HG02840 (cell line): ENCODE measurements around the gene PKMYT1.

ENCODE experiments used
- ATAC-seq: cut with Tn5 transposase; IDR thresholded peaks from one replicate; pipeline ENCODE4 v1.9.1; 2021; ENCODE audit warnings: mild to moderate bottlenecking, moderate library complexity, moderate number of reproducible peaks; ENCODE audit not compliant: unreplicated experiment, low FRiP score

PKMYT1 gene

DNA sequence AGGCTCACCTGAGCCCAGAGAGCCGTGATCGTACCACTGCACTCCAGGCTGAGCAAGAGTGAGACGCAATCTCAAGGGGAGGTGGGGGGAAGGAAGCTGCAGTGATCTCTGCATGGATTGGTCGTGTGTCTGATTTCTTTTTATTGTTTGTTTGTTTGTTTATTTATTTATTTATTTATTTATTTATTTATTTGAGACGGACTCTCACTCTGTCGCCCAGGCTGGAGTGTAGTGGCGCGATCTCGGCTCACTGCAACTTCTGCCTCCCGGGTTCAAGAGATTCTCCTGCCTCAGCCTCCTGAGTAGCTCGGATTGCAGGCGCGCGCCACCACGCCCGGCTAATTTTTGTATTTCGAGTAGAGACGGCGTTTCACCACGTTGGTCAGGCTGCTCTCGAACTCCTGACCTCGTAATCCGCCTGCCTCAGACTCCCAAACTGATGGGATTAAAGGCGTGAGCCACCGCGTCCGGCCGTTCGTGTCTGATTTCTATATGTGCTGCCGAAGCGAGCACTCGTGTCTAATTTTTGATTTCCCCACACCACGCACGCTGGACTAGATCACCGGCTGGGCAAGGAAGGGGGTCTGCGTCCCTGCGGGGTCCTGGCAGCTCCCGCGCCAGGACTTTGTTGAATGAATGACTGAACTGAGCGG is 39.5 kb upstream of the PKMYT1 start:
- ATAC-seq: no peak

GRCh38 chr16:3017794-3018506 is 37.7 kb upstream of the PKMYT1 start, which contains the start of gene CLDN6:
Gene CLDN6 (minus strand): TSS chr16:3018183. CDS start chr16:3016021, 2,162 bp downstream.
- ATAC-seq: no peak

DNA sequence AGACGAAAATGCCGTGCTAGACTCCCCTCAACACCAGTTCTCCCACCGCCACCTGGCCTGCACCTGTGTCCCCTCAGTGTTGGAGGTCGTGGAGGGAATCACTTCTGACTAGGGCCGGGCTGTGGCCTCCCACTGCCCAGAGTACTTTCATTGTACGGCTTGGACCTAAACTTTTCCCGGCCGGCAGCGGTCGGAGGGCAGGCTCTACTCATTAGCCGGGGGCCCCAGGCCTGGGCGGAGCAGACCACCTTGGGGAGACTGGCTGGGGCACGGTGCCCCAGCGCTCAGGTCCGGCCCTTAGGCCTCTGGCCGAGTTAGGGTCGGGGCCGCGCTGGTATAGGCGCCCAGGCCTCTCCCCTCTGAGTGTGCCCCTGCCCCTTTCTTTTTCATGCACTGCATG is 37.1 kb upstream of the PKMYT1 start:
- no peak for ATAC-seq

- no peak for ATAC-seq
Observed at GRCh38 chr16:3015865-3016521, 35.7 kb upstream of the PKMYT1 start.

GRCh38 chr16:3014971-3015370 is 34.7 kb upstream of the PKMYT1 start:
- ATAC-seq: no peak

- ATAC-seq: no peak
Observed at GRCh38 chr16:3013998-3014690, 33.9 kb upstream of the PKMYT1 start.

GRCh38 chr16:3013491-3013951 is 33.3 kb upstream of the PKMYT1 start:
- no peak for ATAC-seq

DNA sequence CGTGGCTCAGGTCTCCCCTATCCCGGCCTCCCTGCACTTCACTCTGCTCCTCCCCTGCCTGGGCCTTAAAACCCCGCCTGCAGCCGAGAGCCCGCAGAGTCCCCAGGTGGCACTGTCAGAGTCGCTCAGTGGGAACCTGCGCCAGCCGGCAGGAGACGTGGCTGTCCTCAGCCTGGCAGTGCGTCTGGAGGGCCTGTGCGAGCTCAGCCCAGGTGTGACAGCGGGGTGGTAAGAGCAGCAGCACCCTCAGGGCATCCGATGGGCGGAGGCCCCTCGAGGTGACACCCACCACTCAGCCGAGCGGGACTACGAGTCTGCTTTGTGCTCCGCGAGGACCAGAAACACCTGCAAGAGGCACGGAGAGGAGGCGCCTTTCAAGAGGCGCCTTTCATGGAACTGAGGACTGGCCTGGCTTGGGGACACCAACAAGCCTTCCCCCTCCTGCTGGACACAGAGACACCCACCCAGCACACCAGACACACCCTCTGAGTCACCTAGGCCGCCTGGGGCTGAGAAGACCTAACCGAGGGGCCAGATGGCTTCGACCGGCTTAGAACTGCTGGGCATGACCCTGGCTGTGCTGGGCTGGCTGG is 32.7 kb upstream of the PKMYT1 start, which contains the start of gene CLDN9:
CLDN9 (plus strand) TSS at position 96 of the 593 bp plus-strand sequence; CDS start at position 536, 440 bp downstream.
- no peak for ATAC-seq

GRCh38 chr16:3012246-3012645 is 32.0 kb upstream of the PKMYT1 start:
- ATAC-seq: no peak

DNA sequence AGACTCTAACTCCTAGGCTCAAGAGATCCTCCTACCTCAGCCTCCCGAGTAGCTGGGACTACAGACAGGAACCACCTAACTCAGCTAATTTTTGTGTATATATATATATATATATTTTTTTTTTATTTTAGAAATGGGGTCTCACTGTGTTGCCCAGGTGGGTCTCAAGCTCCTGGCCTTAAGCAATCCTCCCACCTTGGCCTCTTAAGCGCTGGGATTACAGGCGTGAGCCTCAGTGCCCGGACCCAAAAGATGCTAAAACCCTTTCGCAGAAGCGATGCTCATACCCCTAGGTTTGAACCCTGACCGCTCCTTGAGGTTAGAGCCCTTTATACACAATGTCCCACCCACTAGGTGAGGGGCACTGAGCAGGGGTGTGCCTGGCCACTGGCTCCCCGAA is 30.3 kb upstream of the PKMYT1 start:
- no peak for ATAC-seq

GRCh38 chr16:3009568-3010390 is 29.5 kb upstream of the PKMYT1 start:
- no peak for ATAC-seq

DNA sequence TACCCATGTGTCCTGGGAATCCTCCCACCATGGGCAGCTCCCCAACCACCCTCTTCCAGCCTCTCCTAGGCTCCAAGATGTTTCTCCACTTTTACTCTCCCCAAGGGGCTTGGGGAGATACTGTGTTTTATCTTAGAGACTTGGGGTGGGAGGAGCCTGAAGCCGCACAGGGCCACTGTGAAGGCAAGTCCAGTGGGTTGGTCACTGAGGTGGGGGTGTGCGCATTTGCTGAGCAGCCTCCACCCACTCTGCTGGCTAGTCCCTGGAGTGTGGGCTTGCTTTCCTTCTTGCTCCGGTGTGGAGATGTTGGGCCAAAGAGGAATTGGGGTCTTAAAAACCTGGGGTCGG is 28.4 kb upstream of the PKMYT1 start:
- ATAC-seq: no peak

GRCh38 chr16:3007957-3008689 is 27.9 kb upstream of the PKMYT1 start:
- no peak for ATAC-seq

GRCh38 chr16:3007059-3007956 is 27.1 kb upstream of the PKMYT1 start:
- no peak for ATAC-seq

DNA sequence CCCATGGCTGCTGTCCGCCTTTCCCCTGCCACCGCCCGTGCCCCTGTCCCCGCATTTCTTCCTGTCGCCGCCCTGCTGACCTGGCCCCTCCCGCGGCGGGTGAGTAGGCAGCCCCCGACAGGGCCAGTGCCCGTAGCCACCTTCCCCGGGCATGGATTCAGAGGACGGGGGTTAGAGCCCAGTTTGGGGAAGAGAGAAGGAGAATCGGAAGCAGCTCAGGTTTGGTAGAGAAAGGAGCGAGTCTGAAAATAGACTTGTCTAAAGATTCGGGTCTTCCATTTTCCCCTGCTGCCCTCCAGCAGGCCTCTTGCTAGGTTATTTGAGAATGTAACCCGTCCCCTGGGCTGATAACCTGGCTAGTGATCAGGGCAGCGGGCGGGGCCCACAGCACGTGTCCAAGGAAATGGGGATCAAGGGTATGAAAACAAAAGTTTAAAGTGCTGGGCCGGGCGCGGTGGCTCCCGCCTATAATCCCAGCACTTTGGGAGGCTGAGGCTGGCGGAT is 24.6 kb upstream of the PKMYT1 start:
- no peak for ATAC-seq

DNA sequence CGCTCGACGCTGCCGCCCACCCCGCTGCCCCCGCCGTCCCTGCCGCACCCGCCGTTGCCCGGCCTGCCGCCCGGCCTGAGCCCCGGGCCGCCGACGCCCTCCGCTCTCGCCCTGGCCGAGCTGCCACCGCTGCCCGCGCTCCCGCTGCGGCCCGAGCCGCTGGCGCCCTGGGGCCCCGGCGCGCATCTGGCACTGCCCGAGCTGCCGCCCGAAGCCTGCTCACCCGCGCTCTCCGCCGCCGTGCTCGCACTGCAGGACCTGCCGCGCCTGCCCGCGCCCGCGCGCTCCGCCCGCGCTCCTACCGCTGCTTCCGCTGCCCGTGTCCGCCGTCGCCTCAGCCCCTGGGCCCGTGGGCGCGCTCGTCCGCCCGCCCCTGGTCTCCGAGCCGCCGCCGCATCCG is 24.1 kb upstream of the PKMYT1 start:
- peak; percentile 17 for ATAC-seq

DNA sequence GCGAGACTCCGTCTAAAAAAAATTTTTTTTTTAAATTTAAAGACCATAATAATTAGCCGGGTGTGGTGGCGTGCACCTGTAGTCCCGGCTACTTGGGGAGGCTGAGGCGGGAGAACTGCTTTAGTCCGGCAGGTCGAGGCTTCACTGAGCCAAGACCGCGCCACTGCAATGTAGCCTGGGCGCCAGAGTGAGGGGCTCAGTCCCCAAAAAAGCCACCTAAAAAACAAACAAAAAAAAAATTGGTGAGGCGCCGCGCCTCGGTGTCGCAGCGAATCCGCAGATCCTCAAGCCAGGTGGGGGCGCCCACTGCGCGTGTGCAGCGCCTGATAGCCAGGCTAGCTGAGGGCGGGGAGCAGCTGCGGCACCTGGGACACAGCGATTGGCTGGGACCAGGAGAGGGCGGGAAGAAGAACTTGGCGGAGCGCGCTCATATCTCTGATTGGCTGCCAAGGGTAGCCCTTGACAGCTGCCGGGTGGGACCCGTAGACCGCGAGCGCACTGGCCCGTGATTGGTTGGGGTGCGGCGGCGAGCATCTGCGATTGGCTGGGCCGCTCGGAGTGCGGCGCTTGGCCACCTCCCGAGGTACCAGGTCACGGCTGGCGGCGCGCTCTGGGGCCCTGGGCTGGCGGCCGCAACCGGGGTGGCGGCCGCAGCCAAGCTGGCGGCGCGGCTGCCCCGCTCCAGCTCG is 23.5 kb upstream of the PKMYT1 start:
- peak; percentile 95 for ATAC-seq
